GM12878 (cell line): ENCODE results near the gene NBEA. TPM values are rescaled to one million over a fixed set of nuclear protein-coding genes. Genes with fewer than 3 reads are reported as not detected.

Experiments used
- ATAC-seq: fragments of 200-7000 bp; cut with Tn5 transposase; 3 replicates; pipeline ENCODE4 v1.9.1; 2020; ENCODE audit warnings: mild to moderate bottlenecking, moderate library complexity
- BruUV-seq: library from RNA; stranded (reverse); fragments of 400-500 nt; replicated peaks from 2 replicates; lab custom pipeline; 2021; lab: Mats Ljungman, UMichigan
- CTCF ChIA-PET: fragments of 300-600 bp; sonication (Branson Sonifier 250); formaldehyde crosslinking; extraction: SDS; loops from one replicate; lab custom pipeline; 2021; ENCODE audit warnings: inconsistent platforms; lab: Yijun Ruan, JAX
- POLR2A ChIA-PET: fragments of 350-600 bp; formaldehyde crosslinking; extraction: SDS; loops from one replicate; lab custom pipeline; 2021; ENCODE audit warnings: inconsistent platforms; lab: Charles Lee
- RAD21 ChIA-PET: fragments of 300-600 bp; sonication (Branson Sonifier 250); formaldehyde crosslinking; loops from one replicate; lab custom pipeline; 2023; ENCODE audit warnings: antibody characterized with exemption; ENCODE audit not compliant: unreplicated experiment; lab: Charles Lee
- SMC1A ChIA-PET: fragments of 300-600 bp; sonication (Branson Sonifier 250); formaldehyde crosslinking; loops from one replicate; lab custom pipeline; 2023; ENCODE audit not compliant: unreplicated experiment, uncharacterized antibody; lab: Charles Lee
- DNase-seq: peaks from one replicate; pipeline ENCODE4 v3.0.0-alpha.2; 2011; ENCODE audit warnings: low read depth, low spot score
- FAIRE-seq: peaks from 3 replicates; lab custom pipeline; 2011; peaks lifted over from hg19 to GRCh38; lab: Jason Lieb, UNC
- H2AFZ ChIP-seq: 2 replicates; pipeline ENCODE4 v1.6.0; 2011; ENCODE audit warnings: low read depth, low read length, control low read depth; ENCODE audit not compliant: control insufficient read depth
- H3K27ac ChIP-seq: 2 replicates; pipeline ENCODE4 v1.5.1; 2011; ENCODE audit warnings: control low read depth; ENCODE audit not compliant: control insufficient read depth, insufficient read depth
- H3K27me3 ChIP-seq, 2 experiments: replicated peaks in 1 of 2; 2 replicates each; pipeline versions ENCODE4 v1.6.0 to v1.6.1; 2011; ENCODE audit warnings: low read length in 1 of 2; ENCODE audit not compliant: control insufficient read depth in 2 of 2, insufficient read depth in 2 of 2
- H3K36me3 ChIP-seq, 2 experiments: 2 replicates each; pipeline ENCODE4 v1.5.1; 2011; ENCODE audit warnings: low read length in 1 of 2; ENCODE audit not compliant: control insufficient read depth in 2 of 2, insufficient read depth in 2 of 2
- H3K4me1 ChIP-seq: 2 replicates; pipeline ENCODE4 v1.6.1; 2011; ENCODE audit warnings: mild to moderate bottlenecking, low read length, moderate library complexity, mixed read lengths; ENCODE audit not compliant: control insufficient read depth, insufficient read depth
- H3K4me2 ChIP-seq: 2 replicates; pipeline ENCODE4 v1.6.0; 2011; ENCODE audit warnings: control low read depth; ENCODE audit not compliant: control insufficient read depth, insufficient read depth
- H3K4me3 ChIP-seq: fragments of 200-600 bp; sonication (generic); 2 replicates; pipeline ENCODE4 v1.5.1; 2016
- H3K79me2 ChIP-seq: 2 replicates; pipeline ENCODE4 v1.6.0; 2011; ENCODE audit warnings: low read length; ENCODE audit not compliant: control insufficient read depth, insufficient read depth
- H3K9ac ChIP-seq: 2 replicates; pipeline ENCODE4 v1.8.0; 2011; ENCODE audit warnings: low read length, control low read depth, mixed read lengths; ENCODE audit not compliant: control insufficient read depth, insufficient read depth
- H3K9me3 ChIP-seq: replicated peaks from 3 replicates; pipeline ENCODE4 v1.5.1; 2011; ENCODE audit warnings: mild to moderate bottlenecking, low read length; ENCODE audit not compliant: control insufficient read depth, insufficient read depth
- H4K20me1 ChIP-seq: 2 replicates; pipeline ENCODE4 v1.6.0; 2011; ENCODE audit not compliant: control insufficient read depth, insufficient read depth
- BACH1 ChIP-seq: fragments of 450-650 bp; IDR thresholded peaks from 2 replicates; pipeline ENCODE4 v1.6.1; 2017; ENCODE audit warnings: mild to moderate bottlenecking, borderline replicate concordance
- HDAC2 ChIP-seq: fragments of 200-600 bp; sonication (generic); IDR thresholded peaks from 2 replicates; pipeline ENCODE4 v1.6.1; 2017
- HDGF ChIP-seq: fragments of 450-650 bp; IDR thresholded peaks from 2 replicates; pipeline ENCODE4 v1.6.1; 2016; ENCODE audit warnings: antibody characterized with exemption
- IKZF1 ChIP-seq: fragments of 450-650 bp; conservative IDR thresholded peaks from 2 replicates; pipeline ENCODE4 v1.6.1; 2017; ENCODE audit warnings: antibody characterized with exemption, mild to moderate bottlenecking
- KAT2A ChIP-seq: conservative IDR thresholded peaks from 2 replicates; pipeline ENCODE4 v1.6.1; 2011; ENCODE audit warnings: low read depth, low read length; ENCODE audit not compliant: control insufficient read depth
- KLF5 ChIP-seq: fragments of 450-650 bp; IDR thresholded peaks from 2 replicates; pipeline ENCODE4 v1.6.1; 2014; ENCODE audit warnings: mild to moderate bottlenecking; ENCODE audit not compliant: partially characterized antibody
- LARP7 ChIP-seq: fragments of 450-650 bp; IDR thresholded peaks from 2 replicates; pipeline ENCODE4 v1.6.1; 2017; ENCODE audit warnings: mild to moderate bottlenecking
- MTA3 ChIP-seq: IDR thresholded peaks from 2 replicates; pipeline ENCODE4 v1.6.1; 2012; ENCODE audit warnings: low read length, inconsistent platforms, borderline replicate concordance
- POLR2AphosphoS2 ChIP-seq: IDR thresholded peaks from 2 replicates; pipeline ENCODE4 v1.6.1; 2011; ENCODE audit warnings: low read depth, mild to moderate bottlenecking, low read length, improper control_type of control experiment, moderate library complexity
- SPI1 ChIP-seq: IDR thresholded peaks from 2 replicates; pipeline ENCODE4 v1.6.1; 2011; ENCODE audit warnings: low read depth, mild to moderate bottlenecking, low read length, moderate library complexity, borderline replicate concordance; ENCODE audit not compliant: insufficient read depth
- SUPT20H ChIP-seq: IDR thresholded peaks from 2 replicates; pipeline ENCODE4 v1.6.1; 2011; ENCODE audit warnings: low read depth, mild to moderate bottlenecking, low read length, moderate library complexity, borderline replicate concordance; ENCODE audit not compliant: control insufficient read depth
- ZNF384 ChIP-seq: IDR thresholded peaks from 2 replicates; pipeline ENCODE4 v1.6.1; 2012; ENCODE audit warnings: low read depth, mild to moderate bottlenecking, low read length, improper control_type of control experiment, borderline replicate concordance
- ZNF622 ChIP-seq: fragments of 450-650 bp; IDR thresholded peaks from 2 replicates; pipeline ENCODE4 v1.6.1; 2017; ENCODE audit warnings: mild to moderate bottlenecking, inconsistent platforms
- WGBS: methylation state at CpG from one replicate; pipeline ENCODE4 v1.1.6; 2016; ENCODE audit warnings: low lambda C conversion rate; ENCODE audit not compliant: insufficient replicate concordance, insufficient coverage; ENCODE audit errors: missing lambda C conversion rate; 5-methylcytosine and 5-hydroxymethylcytosine counted together
- in situ Hi-C: fragments of 300-500 bp; cut with MboI; formaldehyde crosslinking; loops from 9 replicates; pipeline ENCODE4 v1.14.3; 2018; ENCODE audit warnings: mixed read lengths
- intact Hi-C: fragments of 100-400 bp; cut with micrococcal nuclease; formaldehyde crosslinking; loops from one replicate; pipeline ENCODE4 v1.14.2; 2022; ENCODE audit not compliant: unreplicated experiment
- polyA plus RNA-seq, 11 experiments: library from polyadenylated mRNA; depleted of rRNA in 4 of 11; unstranded in 6 of 11; stranded (reverse) in 5 of 11; fragments of >200 nt; fragmentation: Nextera tagmentation in 4 of 11; fragmentation: Illumina TruSeq in 1 of 11; extraction: Ambion mirVana in 4 of 11; extraction: Trizol in 1 of 11; gene quantifications; 1 replicate in 1 of 11; 2 replicates in 10 of 11; pipeline versions ENCODE4 v1.2.1 to v1.2.3, GENCODE V29; 2011 to 2016; ENCODE audit warnings: inconsistent platforms in 2 of 11, missing spikeins in 2 of 11, low read depth in 1 of 11
- total RNA-seq, 4 experiments: library from RNA; depleted of rRNA in 3 of 4; stranded (reverse); fragments of >200 nt in 3 of 4; fragmentation: Illumina TruSeq in 1 of 4; extraction: Trizol in 1 of 4; gene quantifications; 2 replicates each; pipeline versions ENCODE4 v1.2.1 to v1.2.3, GENCODE V29; 2013 to 2021
- TF ChIP-seq, protein P1 (sequence below): fragments of 450-650 bp; IDR thresholded peaks from 2 replicates; pipeline ENCODE4 v1.6.1; 2017; ENCODE audit warnings: low read depth, mild to moderate bottlenecking, moderate library complexity
- TF ChIP-seq, protein P2 (sequence below): fragments of 450-650 bp; IDR thresholded peaks from 2 replicates; pipeline ENCODE4 v1.6.1; 2017; ENCODE audit warnings: mild to moderate bottlenecking

The NBEA gene
- total and polyA plus RNA-seq, 10 of the 15 experiments (the other 5 are each of a cell fraction or from before 2014, with no cell fraction given) = 0.23 to 3.6 (median 0.55) TPM

DNA sequence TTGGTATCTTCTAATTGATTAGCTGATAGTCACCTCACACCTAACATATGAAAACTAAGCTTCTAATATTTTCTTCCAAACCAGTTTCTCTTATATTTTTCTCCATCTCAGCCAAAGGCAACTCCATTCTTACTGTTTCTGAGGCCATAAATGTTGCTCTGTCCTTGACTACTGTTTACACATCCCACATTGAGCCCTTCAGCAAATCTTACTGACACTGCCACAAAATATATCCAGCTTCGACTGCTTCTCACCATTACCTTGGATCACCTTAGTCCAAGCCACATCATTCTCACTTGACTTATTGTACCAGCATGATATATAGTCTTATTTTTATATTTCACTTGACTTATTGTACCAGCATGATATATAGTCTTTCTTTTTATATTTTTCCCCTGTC lies 412.8 kb downstream of the NBEA start:
- Histone ChIP-seq H3K4me3 (no peak overlapping the region), H3K27me3 (no peaks in the 10 kb centered on the region), H3K4me2 (no peak overlapping the region), H3K27ac (no peak overlapping the region), H3K79me2 (no peaks in the 10 kb centered on the region), H3K36me3 (no peaks in the 10 kb centered on the region), H3K9me3 (no peaks in the 10 kb centered on the region), H3K4me1 (no peaks in the 10 kb centered on the region), H2AFZ (no peak overlapping the region), H3K9ac (no peak overlapping the region), H4K20me1 (no peaks in the 10 kb centered on the region)
- TF ChIP-seq HDGF = no peak
- TF ChIP-seq IKZF1 = no peak
- TF ChIP-seq SUPT20H = no peak
- TF ChIP-seq KAT2A = no peak
- TF ChIP-seq HDAC2 = no peak
- no peak for TF ChIP-seq MTA3
- no peak for TF ChIP-seq KLF5
- TF ChIP-seq ZNF622 = no peak
- no peak for DNase-seq
- intact Hi-C loops (no loop called here), in situ Hi-C loops (no loop called here)
- ChIA-PET SMC1A (no interaction called here), POLR2A (no interaction called here), CTCF (no interaction called here), RAD21 (no interaction called here)
- BruUV-seq = no TSS peak
- WGBS = 41% methylated on average over 1 of the region's 1 CpG
- no peak for ATAC-seq
- no peak for FAIRE-seq

DNA sequence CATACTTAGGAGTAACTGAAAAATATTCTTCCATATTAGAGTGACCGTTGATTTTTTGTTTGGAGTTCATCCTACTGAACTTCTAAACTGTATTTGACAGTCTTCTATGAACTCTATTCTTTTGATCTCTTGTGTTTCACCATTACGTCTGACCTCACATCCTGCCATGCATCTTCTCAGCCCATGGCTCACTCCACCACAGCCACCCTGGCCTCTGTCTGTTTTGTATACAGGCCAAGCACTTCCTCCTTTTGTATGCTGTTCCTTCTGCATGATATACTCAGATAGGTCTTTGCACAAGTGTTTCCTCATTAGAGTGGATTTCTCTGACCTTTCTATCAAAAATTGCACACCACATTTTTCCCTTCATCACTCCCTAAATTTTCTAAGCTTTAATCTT lies 414.5 kb downstream of the NBEA start:
- in situ Hi-C loops (no loop called here), intact Hi-C loops (no loop called here)
- FAIRE-seq (no peak), ATAC-seq (peak; percentile 61), DNase-seq (no peak)
- CTCF ChIA-PET = no interaction called here
- no peak overlapping the region for H3K9ac ChIP-seq
- H2AFZ ChIP-seq = no peak overlapping the region
- RAD21 ChIA-PET = no interaction called here
- no peak overlapping the region for H3K4me3 ChIP-seq
- SMC1A ChIA-PET = interaction anchor here (0.6 kb wide), 1 partner anchor 546 kb away, joined by 3 read pairs; no protein-coding TSS in a partner anchor
- H3K27ac ChIP-seq = no peak overlapping the region
- no peaks in the 10 kb centered on the region for H3K9me3 ChIP-seq
- no peaks in the 10 kb centered on the region for H3K36me3 ChIP-seq
- H3K27me3 ChIP-seq = no peaks in the 10 kb centered on the region
- WGBS = 16% methylated on average over 2 of the region's 2 CpGs
- no TSS peak for BruUV-seq
- H3K4me2 ChIP-seq = no peak overlapping the region
- no peaks in the 10 kb centered on the region for H3K79me2 ChIP-seq
- H4K20me1 ChIP-seq = no peaks in the 10 kb centered on the region
- POLR2A ChIA-PET = no interaction called here
- no peaks in the 10 kb centered on the region for H3K4me1 ChIP-seq
- TF ChIP-seq LARP7 = no peak
- TF ChIP-seq POLR2AphosphoS2 = no peak
- no peak for TF ChIP-seq ZNF384
- TF ChIP-seq, protein P1, sequence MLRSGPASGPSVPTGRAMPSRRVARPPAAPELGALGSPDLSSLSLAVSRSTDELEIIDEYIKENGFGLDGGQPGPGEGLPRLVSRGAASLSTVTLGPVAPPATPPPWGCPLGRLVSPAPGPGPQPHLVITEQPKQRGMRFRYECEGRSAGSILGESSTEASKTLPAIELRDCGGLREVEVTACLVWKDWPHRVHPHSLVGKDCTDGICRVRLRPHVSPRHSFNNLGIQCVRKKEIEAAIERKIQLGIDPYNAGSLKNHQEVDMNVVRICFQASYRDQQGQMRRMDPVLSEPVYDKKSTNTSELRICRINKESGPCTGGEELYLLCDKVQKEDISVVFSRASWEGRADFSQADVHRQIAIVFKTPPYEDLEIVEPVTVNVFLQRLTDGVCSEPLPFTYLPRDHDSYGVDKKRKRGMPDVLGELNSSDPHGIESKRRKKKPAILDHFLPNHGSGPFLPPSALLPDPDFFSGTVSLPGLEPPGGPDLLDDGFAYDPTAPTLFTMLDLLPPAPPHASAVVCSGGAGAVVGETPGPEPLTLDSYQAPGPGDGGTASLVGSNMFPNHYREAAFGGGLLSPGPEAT = no peak
- TF ChIP-seq SPI1 = peak; percentile 46; the same call in 1 of the 2 replicates
- TF ChIP-seq BACH1 = no peak
- TF ChIP-seq, protein P2, sequence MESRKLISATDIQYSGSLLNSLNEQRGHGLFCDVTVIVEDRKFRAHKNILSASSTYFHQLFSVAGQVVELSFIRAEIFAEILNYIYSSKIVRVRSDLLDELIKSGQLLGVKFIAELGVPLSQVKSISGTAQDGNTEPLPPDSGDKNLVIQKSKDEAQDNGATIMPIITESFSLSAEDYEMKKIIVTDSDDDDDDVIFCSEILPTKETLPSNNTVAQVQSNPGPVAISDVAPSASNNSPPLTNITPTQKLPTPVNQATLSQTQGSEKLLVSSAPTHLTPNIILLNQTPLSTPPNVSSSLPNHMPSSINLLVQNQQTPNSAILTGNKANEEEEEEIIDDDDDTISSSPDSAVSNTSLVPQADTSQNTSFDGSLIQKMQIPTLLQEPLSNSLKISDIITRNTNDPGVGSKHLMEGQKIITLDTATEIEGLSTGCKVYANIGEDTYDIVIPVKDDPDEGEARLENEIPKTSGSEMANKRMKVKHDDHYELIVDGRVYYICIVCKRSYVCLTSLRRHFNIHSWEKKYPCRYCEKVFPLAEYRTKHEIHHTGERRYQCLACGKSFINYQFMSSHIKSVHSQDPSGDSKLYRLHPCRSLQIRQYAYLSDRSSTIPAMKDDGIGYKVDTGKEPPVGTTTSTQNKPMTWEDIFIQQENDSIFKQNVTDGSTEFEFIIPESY = no peak
